GM19193 (cell line): Measurements from ENCODE around the gene ZNF746.

Source experiments
- POLR2A ChIP-seq: IDR thresholded peaks from 4 replicates; pipeline ENCODE4 v1.6.1; 2011; ENCODE audit not compliant: insufficient read depth, insufficient read length; ENCODE audit errors: extremely low read depth

The ZNF746 gene

GRCh38 chr7:149454006-149454405, 43.6 kb downstream of the ZNF746 start:
- TF ChIP-seq POLR2A = no peak

- no peak for TF ChIP-seq POLR2A
Measured at GRCh38 chr7:149450821-149451220, 46.8 kb downstream of the ZNF746 start.

- no peak for TF ChIP-seq POLR2A
Measured at GRCh38 chr7:149449897-149450296, 47.7 kb downstream of the ZNF746 start.

GRCh38 chr7:149448961-149449360, 48.6 kb downstream of the ZNF746 start:
- TF ChIP-seq POLR2A = no peak

- TF ChIP-seq POLR2A = no peak
Measured at GRCh38 chr7:149444287-149444686, 53.3 kb downstream of the ZNF746 start.

GRCh38 chr7:149443523-149443922, 54.1 kb downstream of the ZNF746 start:
- no peak for TF ChIP-seq POLR2A

GRCh38 chr7:149442924-149443323, 54.7 kb downstream of the ZNF746 start:
- TF ChIP-seq POLR2A = no peak

GRCh38 chr7:149440222-149440621, 57.4 kb downstream of the ZNF746 start:
- no peak for TF ChIP-seq POLR2A

- no peak for TF ChIP-seq POLR2A
Measured at GRCh38 chr7:149436358-149436757, 61.3 kb downstream of the ZNF746 start.

- no peak for TF ChIP-seq POLR2A
Measured at GRCh38 chr7:149433124-149433523, 64.5 kb downstream of the ZNF746 start.

GRCh38 chr7:149432121-149432691, 65.4 kb downstream of the ZNF746 start:
- TF ChIP-seq POLR2A = no peak

- TF ChIP-seq POLR2A = no peak
Measured at GRCh38 chr7:149431486-149432120, 66.0 kb downstream of the ZNF746 start.

GRCh38 chr7:149430192-149430591, 67.4 kb downstream of the ZNF746 start:
- TF ChIP-seq POLR2A = no peak

GRCh38 chr7:149427893-149428292, 69.7 kb downstream of the ZNF746 start:
- no peak for TF ChIP-seq POLR2A

- TF ChIP-seq POLR2A = no peak
Measured at GRCh38 chr7:149427096-149427680, 70.4 kb downstream of the ZNF746 start.

GRCh38 chr7:149423449-149424110, 74.0 kb downstream of the ZNF746 start:
- no peak for TF ChIP-seq POLR2A
